CD4-positive, alpha-beta T cell treated with Interleukin-10 for 1 hour (primary cell): ENCODE measurements around the gene RPA1.
A peak's percentile ranks its signal among the peaks of the same experiment; 100 is the strongest.
"Not testable (repeated sequence)": the region's sequence is repeated elsewhere in the genome, so short reads cannot be mapped to it uniquely, and the experiment has no call there.

ENCODE experiments used
- DNase-seq: peaks from one replicate; pipeline ENCODE4 v3.0.0-alpha.2; 2020

The RPA1 gene

DNA sequence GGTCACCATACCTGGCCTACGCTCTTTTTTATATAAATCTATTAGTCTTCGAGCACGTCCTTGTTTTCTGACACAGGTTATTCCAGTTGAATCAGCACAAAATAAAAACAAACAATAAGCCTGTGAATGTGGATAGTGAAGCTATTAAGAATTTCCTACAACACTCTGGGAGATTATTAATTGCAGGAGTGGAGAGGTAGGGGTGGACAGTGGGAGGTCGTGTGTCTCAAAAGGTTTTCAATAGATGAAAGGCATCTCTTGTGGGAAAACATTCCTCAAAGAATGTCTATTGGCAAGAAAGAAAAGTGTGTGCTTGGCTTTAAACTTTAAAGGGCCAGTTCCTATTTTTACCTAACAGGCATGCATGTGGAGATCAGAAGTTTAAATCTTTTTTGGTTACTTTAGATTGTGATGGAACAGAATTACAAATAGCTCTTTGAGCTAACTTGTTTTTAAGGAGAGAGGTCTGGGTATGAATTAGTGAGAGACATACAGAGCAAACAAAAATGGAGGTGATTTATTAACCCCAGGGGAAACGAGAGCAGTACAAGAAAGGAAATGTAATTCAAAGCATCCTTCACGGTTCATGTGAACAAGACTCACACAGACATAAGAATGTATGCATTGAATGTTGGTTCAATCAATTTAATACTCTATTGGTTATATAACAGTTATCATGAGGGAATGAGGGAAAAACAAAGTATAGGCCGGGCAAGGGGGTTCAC is 9.1 kb upstream of the RPA1 start:
- no peak for DNase-seq

DNA sequence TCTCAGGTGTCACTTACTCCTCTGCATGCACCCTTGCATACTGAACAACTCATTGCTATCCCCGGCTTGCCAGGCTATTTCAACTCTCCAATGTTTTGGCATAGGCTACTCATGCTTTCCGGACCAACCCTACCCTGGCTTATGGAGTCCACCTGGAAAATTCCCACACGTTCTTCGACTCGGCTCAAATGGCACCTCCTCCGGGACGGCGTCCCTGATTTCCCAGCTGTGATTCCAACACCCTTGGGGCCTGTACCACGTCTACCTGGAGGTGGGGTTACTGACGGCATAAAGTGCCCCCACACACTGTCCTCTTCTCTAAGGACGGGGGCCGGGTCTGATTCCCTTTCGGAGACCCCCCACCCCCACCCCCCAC is 601 bp upstream of the RPA1 start:
- no peak for DNase-seq

DNA sequence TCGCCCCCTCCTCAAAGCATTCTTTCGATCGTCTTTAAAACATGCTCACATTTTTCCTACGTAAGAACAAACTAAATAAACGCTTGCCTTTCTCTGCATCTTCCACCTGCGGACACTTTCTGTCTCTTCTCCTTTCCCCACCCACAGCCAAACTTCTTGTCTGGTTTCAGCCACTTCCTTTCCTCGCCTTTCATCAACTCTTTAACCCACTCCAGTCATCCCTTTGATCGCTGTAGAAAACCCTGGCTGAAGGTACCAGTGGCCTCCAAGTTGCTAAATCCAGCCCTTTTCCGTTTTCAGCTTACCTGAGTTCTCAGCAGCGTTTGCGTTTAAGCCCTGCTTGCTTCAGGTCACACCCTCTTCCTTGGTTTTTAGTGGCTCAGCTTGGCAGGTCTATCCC is 483 bp downstream of the RPA1 start:
- DNase-seq, result peak; percentile 35

DNA sequence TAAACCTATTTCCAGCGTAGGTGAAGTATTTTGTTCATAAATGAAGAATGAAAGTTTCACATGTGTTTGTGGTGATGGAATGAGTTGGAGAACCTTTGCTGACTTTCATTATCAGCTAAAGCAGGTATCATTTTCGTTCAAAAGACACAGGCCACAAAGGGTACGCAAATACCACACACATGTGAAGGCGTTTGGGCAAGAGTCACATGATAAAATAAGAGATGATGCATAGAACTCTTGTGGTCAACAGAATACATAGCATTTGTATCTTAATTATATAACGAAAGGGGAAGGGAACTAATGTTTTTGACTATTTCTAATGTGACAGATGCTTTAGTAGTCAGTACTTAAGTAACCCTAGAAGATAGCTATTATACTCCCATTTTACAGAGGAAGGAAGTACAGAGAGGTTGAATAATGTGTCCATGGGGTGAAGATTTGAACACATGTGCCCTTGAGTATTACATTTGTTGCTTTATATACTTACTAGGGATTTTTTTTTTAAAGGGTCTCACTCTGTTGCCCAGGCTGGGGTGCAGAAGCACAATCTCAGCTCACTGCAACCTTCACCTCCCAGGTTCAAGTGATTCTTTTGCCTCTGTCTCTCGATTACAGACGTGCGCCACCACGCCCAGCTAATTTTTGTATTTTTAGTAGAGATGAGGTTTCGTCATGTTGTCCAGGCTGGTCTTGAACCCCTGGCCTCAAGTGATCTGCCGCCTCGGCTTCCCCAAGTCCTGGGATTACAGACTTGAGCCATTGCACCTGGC is 4.8 kb downstream of the RPA1 start:
- peak; percentile 39 for DNase-seq

DNA sequence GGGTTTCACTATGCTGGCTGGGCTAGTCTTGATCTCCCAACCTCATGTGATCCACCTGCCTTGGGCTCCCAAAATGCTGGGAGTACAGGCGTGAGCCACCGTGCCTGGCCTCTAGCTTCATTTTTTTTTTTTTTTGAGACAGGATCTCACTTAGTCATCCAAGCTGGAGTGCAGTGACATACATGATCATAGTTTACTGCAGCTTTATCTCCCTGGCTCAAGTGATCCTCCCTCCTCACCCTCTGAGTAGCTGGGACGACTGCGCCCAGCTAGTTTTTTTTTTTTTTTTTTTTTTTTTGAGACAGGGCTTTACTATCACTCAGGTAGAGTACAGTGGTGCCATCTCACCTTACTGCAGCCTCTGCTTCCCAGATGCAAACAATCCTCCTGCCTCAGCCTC is 9.7 kb downstream of the RPA1 start:
- no peak for DNase-seq

DNA sequence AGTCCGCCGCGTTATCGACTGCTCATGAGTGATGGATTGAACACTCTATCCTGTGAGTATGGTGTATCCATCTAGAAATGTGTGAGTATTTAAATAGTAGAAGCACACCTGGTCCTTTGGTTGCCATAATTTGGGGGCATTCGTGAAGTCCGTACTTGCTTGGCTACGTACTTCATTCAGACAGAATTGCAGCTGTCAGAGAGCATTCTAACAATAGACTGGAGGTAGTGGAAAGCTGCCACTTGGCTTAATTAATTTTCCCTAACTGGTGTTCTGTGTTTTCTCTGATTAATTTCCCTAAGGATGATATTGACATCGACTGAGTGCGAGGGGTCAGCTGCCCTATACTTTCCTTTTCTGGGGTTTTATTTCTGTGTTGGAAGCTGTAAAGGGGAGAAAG is 14.1 kb downstream of the RPA1 start:
- no peak for DNase-seq

DNA sequence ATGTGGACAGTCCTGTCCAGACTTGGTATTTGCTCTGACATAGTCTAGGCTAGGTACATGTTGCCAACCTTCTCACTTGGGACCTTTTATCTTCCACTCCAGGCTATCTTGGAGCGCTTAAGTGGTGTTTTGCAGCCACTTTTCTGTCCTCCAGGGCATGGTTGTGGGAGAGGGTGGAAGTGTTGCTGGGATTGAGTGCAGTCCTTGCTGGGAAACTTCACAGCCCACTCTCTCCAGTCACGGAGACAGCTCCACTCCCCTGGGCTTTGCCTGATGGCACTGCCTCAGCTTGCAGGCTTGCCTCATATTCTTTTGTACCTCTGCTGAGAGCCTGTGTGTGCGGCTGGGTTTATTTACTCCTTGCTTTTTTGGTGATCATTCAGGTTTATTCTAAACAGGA is 17.4 kb downstream of the RPA1 start:
- DNase-seq, result no peak

DNA sequence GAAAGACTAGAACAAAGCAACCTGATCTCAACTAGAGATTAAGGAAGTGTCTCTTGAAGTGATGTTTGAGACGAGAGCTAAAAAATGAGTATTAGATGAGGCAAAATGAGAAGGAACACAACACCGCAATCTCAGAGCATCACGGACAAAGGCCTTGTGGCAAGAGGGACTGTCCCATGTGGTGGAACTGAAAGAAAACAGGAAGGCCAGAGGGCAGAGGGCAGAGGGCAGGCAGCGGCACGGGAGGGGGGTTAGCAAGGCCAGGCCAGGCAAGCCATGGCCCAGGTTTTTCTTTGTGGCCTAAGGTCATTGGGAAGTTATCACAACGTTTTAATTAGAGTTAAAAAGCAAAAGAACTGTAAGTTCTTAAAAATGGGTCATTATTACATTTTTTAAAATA is 22.5 kb downstream of the RPA1 start:
- DNase-seq, result no peak

DNA sequence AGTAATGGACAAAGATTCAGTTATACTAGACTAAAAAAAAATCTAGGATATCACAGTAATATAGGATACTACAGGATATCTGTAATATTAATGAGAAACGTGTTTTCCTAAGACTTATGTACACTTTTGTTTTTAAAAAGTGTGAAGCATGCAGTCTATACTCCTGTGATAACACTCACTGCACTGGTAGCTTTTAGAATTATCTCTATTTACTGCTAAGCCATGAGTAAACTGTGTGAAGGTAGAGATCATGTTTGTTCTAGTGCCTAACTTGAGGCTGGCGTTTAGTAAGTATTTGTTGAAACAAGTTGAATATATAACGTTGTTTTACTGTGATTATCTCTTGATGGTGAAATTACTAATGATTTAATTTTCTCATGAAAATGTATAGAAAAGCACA is 23.9 kb downstream of the RPA1 start:
- no peak for DNase-seq

DNA sequence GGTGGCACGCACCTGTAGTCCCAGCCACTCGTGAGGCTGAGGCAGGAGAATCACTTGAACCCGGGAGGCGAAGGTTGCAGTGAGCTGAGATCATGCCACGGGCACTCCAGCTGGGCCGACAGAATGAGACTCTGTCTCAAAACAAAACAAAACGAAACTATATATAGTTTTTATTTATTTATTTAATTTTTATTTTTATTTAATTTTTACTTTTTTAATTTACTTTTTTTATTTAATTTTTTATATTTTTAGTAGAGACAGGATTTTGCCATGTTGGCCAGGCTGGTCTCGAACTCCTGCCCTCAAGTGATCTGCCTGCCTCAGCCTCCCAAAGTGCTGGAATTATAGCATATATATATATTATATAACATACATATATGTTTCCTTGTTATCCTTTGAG is 26.7 kb downstream of the RPA1 start:
- not testable (repeated sequence) for DNase-seq

DNA sequence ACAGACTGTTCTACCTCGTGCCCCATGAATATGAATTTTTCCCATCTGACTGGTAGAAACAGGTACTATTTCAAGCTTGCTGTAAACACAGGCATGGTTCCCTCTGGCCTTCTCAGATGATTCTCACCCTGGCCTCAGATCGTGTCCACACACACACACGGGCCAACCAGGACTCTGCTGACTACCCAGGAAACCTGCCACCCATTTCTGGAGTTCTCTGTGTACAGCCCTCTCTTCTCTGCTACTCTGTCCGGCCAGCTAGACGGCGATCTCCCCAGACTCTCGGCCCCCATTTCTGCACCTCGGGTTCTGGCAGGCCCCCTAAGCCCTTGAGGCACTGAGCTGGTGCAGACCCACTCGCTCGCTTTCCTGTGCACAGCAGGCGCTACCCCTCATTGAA is 31.2 kb downstream of the RPA1 start:
- DNase-seq, result no peak

DNA sequence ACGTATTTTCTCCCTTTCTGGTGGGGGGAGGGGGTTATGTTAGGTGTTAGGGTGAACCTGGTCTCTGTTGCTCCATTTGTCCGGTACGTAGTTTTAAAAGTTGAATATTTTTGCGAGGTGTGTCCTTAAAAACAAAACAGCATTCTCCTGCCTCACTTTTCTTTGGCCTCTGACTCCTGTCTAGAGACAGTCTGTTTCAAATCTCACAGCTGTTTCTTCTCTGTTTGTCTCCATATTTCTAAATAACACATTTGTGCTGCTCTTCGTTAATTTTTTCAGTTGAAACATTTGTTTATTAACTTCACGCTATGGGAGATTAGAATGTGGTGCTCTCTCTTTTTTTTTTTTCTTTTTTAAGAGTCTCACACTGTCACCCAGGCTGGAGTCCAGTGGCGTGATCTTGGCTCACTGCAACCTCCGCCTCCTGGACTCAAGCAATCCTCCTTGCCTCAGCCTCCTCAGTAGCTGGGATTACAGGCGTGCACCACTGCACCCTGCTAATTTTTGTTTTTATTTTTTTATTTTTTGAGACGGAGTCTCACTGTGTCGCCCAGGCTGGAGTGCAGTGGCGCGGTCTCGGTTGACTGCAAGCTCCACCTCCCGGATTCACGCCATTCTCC is 31.7 kb downstream of the RPA1 start:
- DNase-seq, result no peak

DNA sequence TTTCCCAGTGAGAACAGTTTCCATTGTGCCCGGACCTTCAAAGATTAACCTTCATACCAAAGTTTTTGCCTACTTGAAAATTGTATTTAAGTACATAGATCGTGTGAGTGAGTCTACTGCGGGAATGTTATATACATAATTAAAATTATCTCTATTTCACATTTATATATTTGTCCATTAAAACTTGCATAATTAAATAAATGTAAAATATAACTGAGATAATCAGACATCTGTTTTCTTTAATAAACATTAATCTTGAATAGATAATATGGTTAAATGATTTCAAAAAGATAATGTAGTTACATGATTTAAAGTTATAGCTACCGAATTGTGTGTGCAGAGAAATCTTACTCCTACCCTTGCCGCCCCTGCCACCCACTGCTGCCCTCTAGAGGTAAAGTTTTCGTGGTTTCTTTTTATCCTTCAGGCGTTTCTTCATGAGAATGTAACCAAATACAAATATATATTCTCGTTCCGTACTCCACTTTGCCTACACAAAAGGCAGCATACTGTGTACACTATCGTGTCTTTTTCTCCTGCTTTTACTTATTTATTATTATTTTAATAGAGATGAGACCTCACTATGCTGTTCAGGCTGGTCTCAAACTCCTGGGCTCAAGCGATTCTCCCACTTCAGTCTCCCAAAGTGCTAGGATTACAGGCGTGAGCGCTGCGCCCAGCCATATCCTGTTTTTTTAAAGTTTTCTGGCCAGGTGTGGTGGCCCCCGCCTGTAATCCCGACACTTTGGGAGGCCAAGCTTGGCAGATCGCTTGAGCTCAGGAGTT is 35.6 kb downstream of the RPA1 start:
- peak; percentile 78 for DNase-seq

DNA sequence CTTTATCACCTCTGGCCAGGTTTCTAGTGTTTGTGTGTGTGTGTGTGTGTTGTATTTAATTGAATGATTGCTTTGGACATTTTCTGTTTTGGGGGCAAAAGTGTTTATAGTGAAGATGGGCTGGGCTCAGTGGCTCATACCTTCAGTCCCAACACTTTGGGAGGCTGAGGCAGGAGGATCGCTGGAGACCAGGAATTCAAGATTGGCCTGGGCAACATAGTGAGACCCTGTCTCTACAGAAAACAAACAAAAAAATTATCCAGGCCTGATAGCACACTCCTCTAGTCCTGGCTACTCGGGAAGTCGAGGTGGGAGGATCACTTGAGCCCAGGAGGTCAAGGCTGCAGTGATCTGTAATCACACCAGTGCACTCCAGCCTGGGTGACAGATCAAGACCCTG is 37.5 kb downstream of the RPA1 start:
- DNase-seq, result no peak

DNA sequence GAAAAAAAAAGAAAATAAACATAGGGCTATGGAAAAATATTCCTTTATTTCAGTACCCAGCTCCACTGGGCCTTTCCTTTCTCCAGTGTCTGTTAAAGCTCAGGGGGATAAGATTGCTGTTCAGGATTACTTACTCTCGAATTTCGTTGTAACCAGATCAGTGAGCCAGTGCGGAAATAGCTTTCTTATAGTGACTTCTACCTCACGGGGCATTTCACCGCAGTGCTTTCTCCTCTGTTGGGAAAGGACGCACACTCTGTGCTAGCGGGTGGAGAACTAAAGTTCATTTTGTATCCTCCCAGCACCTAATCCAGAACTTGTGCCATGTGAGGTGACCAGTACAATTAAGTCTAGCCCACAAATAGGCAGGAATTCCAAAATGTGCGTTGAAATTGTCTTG is 38.3 kb downstream of the RPA1 start:
- DNase-seq, result no peak

DNA sequence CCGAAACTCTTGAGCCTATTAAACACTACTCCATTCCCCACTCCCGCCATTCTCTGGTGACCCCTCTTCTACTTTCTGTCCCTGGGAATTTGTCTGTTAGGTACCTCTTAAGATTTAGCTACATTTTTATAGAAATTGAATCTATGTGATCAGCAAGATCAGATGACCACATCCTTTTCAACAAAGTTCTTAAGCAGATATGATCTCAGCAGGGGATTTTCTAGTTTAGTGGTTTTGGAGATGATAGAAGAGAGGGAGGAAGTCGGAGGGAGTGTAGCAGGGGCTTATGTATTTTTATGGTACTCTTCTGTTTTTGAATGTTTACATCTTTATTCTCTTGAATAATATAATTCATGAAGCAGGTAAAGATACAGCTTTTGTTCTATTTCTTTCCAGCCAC is 40.8 kb downstream of the RPA1 start:
- DNase-seq, result peak; percentile 74

DNA sequence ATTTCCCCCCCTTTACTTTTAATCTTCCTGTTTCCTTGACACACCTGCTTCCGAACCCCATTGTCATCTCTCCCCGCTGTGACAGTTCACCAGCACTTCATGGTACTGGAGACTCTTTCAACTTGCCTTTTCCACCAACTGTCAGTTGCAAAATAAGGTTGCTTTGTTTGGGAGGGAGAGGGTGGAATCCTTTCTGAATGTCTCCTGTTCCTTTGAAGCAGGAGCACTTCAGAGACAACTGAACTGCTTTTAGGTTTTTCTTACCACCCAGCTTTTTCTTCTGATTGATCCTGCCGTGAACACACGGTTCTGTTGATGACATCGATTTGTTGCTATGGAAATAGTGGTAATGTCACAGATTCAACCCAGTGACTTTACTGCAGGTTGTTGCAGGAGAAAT is 42.0 kb downstream of the RPA1 start:
- peak; percentile 74 for DNase-seq

DNA sequence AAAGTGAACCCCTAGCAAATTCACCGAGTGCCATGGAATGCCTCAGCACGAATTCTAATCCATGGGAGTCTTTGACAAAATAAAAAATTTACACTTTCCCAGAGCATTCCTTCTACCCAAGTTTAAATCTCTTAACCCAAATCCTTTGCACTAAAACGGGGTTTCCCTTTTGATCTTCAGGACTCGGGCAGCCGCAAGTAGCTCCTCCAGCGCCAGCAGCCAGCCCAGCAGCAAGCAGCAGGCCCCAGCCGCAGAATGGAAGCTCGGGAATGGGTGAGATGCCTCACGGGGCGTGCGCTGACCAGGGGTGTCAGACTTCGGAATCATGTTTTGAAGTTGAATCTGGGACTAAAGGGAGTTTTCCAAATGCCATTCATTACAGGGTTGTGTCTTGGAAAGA is 42.4 kb downstream of the RPA1 start:
- peak; percentile 21 for DNase-seq

DNA sequence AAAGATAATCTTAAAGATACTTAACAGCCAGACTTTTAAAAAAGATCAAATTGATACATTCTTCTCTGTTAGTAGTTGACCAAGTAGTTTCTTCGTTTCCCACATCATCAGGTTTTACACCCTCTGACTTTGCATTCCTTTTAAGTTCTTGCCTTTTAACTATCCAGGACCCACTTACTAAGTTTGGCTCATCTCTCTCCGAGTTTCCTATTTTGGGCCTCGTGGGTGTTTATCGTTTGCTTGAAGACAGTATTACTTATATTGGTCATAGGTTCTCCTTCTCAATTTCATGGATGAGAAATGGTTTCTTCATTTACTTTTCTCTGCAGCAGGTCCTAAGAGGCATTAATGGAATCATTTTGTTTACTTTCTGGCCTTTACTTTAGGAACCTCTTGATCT is 43.2 kb downstream of the RPA1 start:
- DNase-seq, result no peak

DNA sequence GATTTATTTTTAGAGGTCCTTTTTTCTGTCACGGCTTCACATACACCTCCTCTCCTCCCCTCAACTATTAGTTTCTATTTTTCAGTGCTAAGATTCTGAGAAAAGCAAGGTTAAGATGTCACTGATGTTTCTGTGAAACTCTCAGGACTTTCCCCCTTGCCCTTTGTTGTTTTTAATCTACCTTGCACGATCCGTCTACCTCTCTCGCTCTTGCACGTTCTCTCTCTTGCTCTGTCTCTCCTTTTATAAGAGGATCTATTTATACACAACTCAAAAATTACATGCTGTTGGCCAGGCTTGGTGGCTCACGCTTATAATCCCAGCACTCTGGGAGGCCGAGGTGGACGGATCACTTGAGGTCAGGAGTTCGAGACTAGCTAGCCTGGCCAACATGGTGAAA is 43.6 kb downstream of the RPA1 start:
- DNase-seq, result peak; percentile 58

DNA sequence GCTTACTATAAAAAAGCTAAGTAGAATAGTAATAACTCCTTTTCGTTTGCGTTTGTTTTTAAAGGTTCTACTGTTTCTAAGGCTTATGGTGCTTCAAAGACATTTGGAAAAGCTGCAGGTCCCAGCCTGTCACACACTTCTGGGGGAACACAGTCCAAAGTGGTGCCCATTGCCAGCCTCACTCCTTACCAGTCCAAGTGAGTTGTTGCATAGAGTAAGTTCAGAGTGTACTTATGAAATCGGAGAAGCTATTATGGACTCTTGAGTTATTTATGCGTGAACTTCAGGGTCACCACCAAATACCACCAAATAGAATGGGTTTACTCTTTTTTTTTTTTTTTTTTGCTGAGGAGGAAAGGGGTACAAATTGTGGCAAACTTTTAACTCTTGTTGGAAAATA is 45.8 kb downstream of the RPA1 start:
- no peak for DNase-seq

DNA sequence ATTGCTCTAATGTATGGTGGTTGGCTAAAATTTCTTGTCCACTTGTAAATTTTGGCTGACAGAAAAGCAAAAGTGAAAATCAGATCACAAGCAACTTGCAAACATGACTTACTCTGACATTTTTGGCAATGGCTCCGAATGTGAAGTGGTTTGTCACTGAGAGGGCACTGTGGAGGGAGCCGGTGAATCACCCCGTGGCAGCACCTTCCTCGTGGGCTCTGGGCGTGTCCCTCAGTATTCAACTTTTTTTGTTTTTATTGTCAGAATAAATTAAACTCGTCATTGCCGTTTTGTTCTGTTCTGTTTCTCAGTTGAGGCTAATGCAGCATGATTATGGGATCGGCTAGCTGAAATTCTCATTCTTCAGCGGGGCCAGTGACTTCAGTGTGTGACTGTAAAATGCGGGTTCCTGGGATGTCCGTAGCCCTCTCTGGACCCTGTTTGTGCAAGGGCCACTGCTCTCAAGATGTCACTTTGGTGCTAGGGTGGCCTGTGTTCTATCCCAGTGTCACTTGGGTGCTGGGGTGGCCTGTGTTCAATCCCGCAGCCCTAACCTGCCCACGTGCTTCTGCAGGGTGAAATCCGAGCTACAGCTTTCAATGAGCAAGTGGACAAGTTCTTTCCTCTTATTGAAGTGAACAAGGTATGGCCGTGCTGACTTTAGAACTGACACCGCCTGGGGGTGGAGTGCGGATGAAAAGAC is 48.8 kb downstream of the RPA1 start:
- no peak for DNase-seq
